Anterior cingulate cortex (tissue), 58 donors: ENCODE data around the gene PIK3R3.

Source experiments
- DNase-seq, 58 donors: peaks; one replicate each; lab custom pipeline; 2025; lab: John Stamatoyannopoulos, UW

The PIK3R3 gene

GRCh38 chr1:46158312-46159281 is 26.2 kb upstream of the PIK3R3 start:
- DNase-seq: no peak

- DNase-seq: no peak
Measured at GRCh38 chr1:46157916-46158311, 25.5 kb upstream of the PIK3R3 start.

- no peak for DNase-seq
Measured at GRCh38 chr1:46153732-46154131, 21.3 kb upstream of the PIK3R3 start.

GRCh38 chr1:46153228-46153627 is 20.8 kb upstream of the PIK3R3 start:
- no peak for DNase-seq

- no peak for DNase-seq
Measured at GRCh38 chr1:46152016-46152415, 19.6 kb upstream of the PIK3R3 start.

GRCh38 chr1:46150085-46150484 is 17.7 kb upstream of the PIK3R3 start:
- no peak for DNase-seq

GRCh38 chr1:46148318-46148717 is 15.9 kb upstream of the PIK3R3 start:
- no peak for DNase-seq

GRCh38 chr1:46137916-46138315 is 5.5 kb upstream of the PIK3R3 start:
- no peak for DNase-seq

- DNase-seq: no peak
Measured at GRCh38 chr1:46136711-46137110, 4.3 kb upstream of the PIK3R3 start.

- peak in 1 of 58 donors; percentile 3 for DNase-seq
Measured at GRCh38 chr1:46134660-46135331, 2.4 kb upstream of the PIK3R3 start.

GRCh38 chr1:46133781-46134350 is 1.4 kb upstream of the PIK3R3 start:
- no peak for DNase-seq

- peak in 13 of 58 donors; percentile 74 to 92 (median 84) for DNase-seq
Measured at GRCh38 chr1:46133181-46133658, 791 bp upstream of the PIK3R3 start.

- DNase-seq: peak in 13 of 58 donors; percentile 3 to 59 (median 14)
Measured at GRCh38 chr1:46131712-46132528, 509 bp downstream of the PIK3R3 start.

- no peak for DNase-seq
Measured at GRCh38 chr1:46131093-46131492, 1.3 kb downstream of the PIK3R3 start.

GRCh38 chr1:46130606-46131005 is 1.8 kb downstream of the PIK3R3 start:
- no peak for DNase-seq

GRCh38 chr1:46130121-46130520 is 2.3 kb downstream of the PIK3R3 start:
- no peak for DNase-seq

- no peak for DNase-seq
Measured at GRCh38 chr1:46128344-46128743, 4.1 kb downstream of the PIK3R3 start.

- no peak for DNase-seq
Measured at GRCh38 chr1:46118856-46119255, 13.6 kb downstream of the PIK3R3 start.

GRCh38 chr1:46117810-46118494 is 14.5 kb downstream of the PIK3R3 start:
- DNase-seq: no peak
